ENCODE measurements around the gene C1S. TPM values are rescaled to one million over a fixed set of nuclear protein-coding genes. Genes with fewer than 3 reads are reported as not detected.

Gene C1S
- total and polyA plus RNA-seq, 2 donors (not counting 3 experiments of a cell fraction or from before 2014, with no cell fraction given) = 0.32 to 0.38 TPM

- dilution Hi-C loops (cut with MboI; ENCODE audit: extremely low pct_ligation_motif_present, low sequenced_read_pairs) = no loop called here
- H2AFZ ChIP-seq (ENCODE audit: low read depth, low read length) = no peak overlapping the region
- H3K36me3 ChIP-seq (ENCODE audit: control insufficient read depth in 2 of 2, extremely low read depth in 1 of 2, insufficient read depth in 2 of 2, low read length in 2 of 2) = no peaks in the 10 kb centered on the region
- peaks cover 12 to 30% of the 10 kb centered on the region in 2 experiments for H3K27me3 ChIP-seq (ENCODE audit: control insufficient read depth in 2 of 2, insufficient read depth in 2 of 2, low read length in 2 of 2)
- CTCF ChIA-PET = interaction anchor here (1.0 kb wide), 1 partner anchor 46 kb away, joined by 3 read pairs; no protein-coding TSS in a partner anchor
- H3K4me2 ChIP-seq (ENCODE audit: insufficient read depth, low read length) = no peak overlapping the region
- no peak overlapping the region for H3K4me3 ChIP-seq (replicated peaks in 1 of 3; ENCODE audit: insufficient read depth in 1 of 3, low read depth in 1 of 3, low read length in 3 of 3)
- intact Hi-C loops (cut with micrococcal nuclease) = no loop called here
- FAIRE-seq = no peak
- no peak overlapping the region for H3K9ac ChIP-seq (replicated peaks; ENCODE audit: extremely low read depth, insufficient read depth, low read length)
- H3K9me3 ChIP-seq (replicated peaks; ENCODE audit: control insufficient read depth, insufficient read depth, low read length) = no peaks in the 10 kb centered on the region
- POLR2A ChIA-PET = no interaction called here
- no peaks in the 10 kb centered on the region for H4K20me1 ChIP-seq (replicated peaks; ENCODE audit: control insufficient read depth, extremely low read depth, insufficient read depth, low read length)
- DNase-seq (ENCODE audit: low read depth, low spot score) = no peak
- no peak overlapping the region for H3K27ac ChIP-seq (ENCODE audit: insufficient read depth, low read depth, low read length)
- H3K79me2 ChIP-seq (ENCODE audit: control insufficient read depth, insufficient read depth, low read length) = no peaks in the 10 kb centered on the region
- TF ChIP-seq POLR2AphosphoS5 (IDR thresholded peaks at IDR 0.05; ENCODE audit: insufficient read depth, low read depth, low read length) (no peak), CTCF (IDR thresholded peaks at IDR 0.05; ENCODE audit: extremely low read depth in 1 of 2, insufficient read depth in 1 of 2, low read depth in 1 of 2, low read length in 2 of 2) (no peak), FOS (IDR thresholded peaks at IDR 0.05; ENCODE audit: borderline replicate concordance, insufficient read depth, low read length) (no peak), MYC (IDR thresholded peaks at IDR 0.05; ENCODE audit: low read depth, low read length) (no peak), JUN (IDR thresholded peaks at IDR 0.05; ENCODE audit: borderline replicate concordance, insufficient read depth, insufficient read length, low read depth) (no peak), POLR2A (IDR thresholded peaks at IDR 0.05; ENCODE audit: low read depth, low read length) (no peak), MAX (IDR thresholded peaks at IDR 0.05; ENCODE audit: insufficient read depth, insufficient read length) (no peak), GATA2 (IDR thresholded peaks at IDR 0.05; ENCODE audit: insufficient read depth, insufficient read length, low read depth, low read length) (no peak), EZH2 (IDR thresholded peaks at IDR 0.05; ENCODE audit: borderline replicate concordance, low read depth, low read length, severe bottlenecking) (no peak)
- no peaks in the 10 kb centered on the region for H3K4me1 ChIP-seq (ENCODE audit: control insufficient read depth, extremely low read depth, insufficient read depth, low read length)
- H3K9me1 ChIP-seq (replicated peaks; ENCODE audit: control insufficient read depth, extremely low read depth, insufficient read depth, low read length) = no peaks in the 10 kb centered on the region
- no TSS peak for BruUV-seq (replicated peaks)
Observed at GRCh38 chr12:7067096-7067495, 6.6 kb downstream of the C1S start.

Measured in endothelial cell of umbilical vein (primary cell).